Esophagus squamous epithelium (tissue), 4 donors: Measurements from ENCODE around the gene APP.

Source experiments
- CTCF ChIP-seq, 6 experiments: fragments of 450-650 bp in 4 of 6; fragments of 200-600 bp in 2 of 6; sonication (generic) in 2 of 6; IDR thresholded peaks; one replicate each; pipeline ENCODE4 v1.5.1; 2016 to 2019; ENCODE audit warnings: antibody characterized with exemption in 6 of 6, mild to moderate bottlenecking in 4 of 6, moderate library complexity in 4 of 6
- POLR2A ChIP-seq, 4 donors: fragments of 450-650 bp; IDR thresholded peaks; one replicate each; pipeline ENCODE4 v1.6.1; 2017; ENCODE audit warnings: antibody characterized with exemption in 4 of 4, mild to moderate bottlenecking in 4 of 4, moderate library complexity in 3 of 4

- TF ChIP-seq CTCF (IDR thresholded peaks at IDR 0.05) = no peak
- TF ChIP-seq POLR2A (IDR thresholded peaks at IDR 0.05) = no peak
Observed at GRCh38 chr21:25850126-25850842, 320.3 kb downstream of the APP start.
